Ishikawa (cell line): Measurements from ENCODE around the gene SF3A1.

Experiments used
- CREB1 ChIP-seq: IDR thresholded peaks from 2 replicates; pipeline ENCODE4 v1.6.1; 2012; ENCODE audit warnings: low read depth
- EGR1 ChIP-seq: IDR thresholded peaks from 2 replicates; pipeline ENCODE4 v1.6.1; 2012
- EP300 ChIP-seq: IDR thresholded peaks from 2 replicates; pipeline ENCODE4 v1.6.1; 2012; ENCODE audit warnings: borderline replicate concordance
- RAD21 ChIP-seq: IDR thresholded peaks from 2 replicates; pipeline ENCODE4 v1.6.1; 2012; ENCODE audit warnings: low read depth
- TAF1 ChIP-seq: IDR thresholded peaks from 2 replicates; pipeline ENCODE4 v1.6.1; 2012; ENCODE audit warnings: low read depth, mild to moderate bottlenecking
- TEAD4 ChIP-seq: IDR thresholded peaks from 2 replicates; pipeline ENCODE4 v1.6.1; 2012
- TF ChIP-seq, protein P1 (sequence below): IDR thresholded peaks from 2 replicates; pipeline ENCODE4 v1.6.1; 2012; ENCODE audit warnings: low read depth, mild to moderate bottlenecking
- TF ChIP-seq, protein P2 (sequence below): IDR thresholded peaks from 2 replicates; pipeline ENCODE4 v1.6.1; 2012

DNA sequence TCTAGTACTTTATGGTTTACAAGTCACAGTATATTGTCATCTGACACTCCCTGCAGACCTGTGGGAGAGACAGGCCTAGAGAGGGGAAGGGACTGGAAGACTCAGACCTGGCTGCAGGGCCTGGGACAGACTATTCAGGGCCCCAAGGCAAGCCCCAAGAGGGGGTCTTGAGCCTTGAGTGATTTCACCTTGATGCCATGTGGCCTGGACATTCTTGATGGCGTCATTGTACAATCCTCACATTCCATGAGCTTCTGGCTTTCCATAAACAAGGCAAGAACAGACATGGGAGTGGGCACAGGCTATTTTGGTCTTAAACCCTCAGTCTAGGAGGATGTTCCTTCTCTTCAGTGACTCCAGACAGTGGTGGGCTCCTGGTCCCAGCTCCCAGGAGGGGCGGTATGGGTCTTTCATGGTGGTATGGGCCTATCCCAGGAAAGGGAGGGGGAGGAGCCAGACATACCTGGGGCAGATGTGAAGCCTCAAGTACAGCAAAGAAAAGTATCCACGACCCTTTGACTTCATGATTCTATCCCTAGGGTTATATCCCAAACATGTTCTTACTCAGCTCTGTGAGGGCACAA is 28.1 kb downstream of the SF3A1 start:
- TF ChIP-seq, protein P1, sequence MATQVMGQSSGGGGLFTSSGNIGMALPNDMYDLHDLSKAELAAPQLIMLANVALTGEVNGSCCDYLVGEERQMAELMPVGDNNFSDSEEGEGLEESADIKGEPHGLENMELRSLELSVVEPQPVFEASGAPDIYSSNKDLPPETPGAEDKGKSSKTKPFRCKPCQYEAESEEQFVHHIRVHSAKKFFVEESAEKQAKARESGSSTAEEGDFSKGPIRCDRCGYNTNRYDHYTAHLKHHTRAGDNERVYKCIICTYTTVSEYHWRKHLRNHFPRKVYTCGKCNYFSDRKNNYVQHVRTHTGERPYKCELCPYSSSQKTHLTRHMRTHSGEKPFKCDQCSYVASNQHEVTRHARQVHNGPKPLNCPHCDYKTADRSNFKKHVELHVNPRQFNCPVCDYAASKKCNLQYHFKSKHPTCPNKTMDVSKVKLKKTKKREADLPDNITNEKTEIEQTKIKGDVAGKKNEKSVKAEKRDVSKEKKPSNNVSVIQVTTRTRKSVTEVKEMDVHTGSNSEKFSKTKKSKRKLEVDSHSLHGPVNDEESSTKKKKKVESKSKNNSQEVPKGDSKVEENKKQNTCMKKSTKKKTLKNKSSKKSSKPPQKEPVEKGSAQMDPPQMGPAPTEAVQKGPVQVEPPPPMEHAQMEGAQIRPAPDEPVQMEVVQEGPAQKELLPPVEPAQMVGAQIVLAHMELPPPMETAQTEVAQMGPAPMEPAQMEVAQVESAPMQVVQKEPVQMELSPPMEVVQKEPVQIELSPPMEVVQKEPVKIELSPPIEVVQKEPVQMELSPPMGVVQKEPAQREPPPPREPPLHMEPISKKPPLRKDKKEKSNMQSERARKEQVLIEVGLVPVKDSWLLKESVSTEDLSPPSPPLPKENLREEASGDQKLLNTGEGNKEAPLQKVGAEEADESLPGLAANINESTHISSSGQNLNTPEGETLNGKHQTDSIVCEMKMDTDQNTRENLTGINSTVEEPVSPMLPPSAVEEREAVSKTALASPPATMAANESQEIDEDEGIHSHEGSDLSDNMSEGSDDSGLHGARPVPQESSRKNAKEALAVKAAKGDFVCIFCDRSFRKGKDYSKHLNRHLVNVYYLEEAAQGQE = no peak
- TF ChIP-seq EGR1 = no peak
- TF ChIP-seq TAF1 = no peak
- TF ChIP-seq, protein P2, sequence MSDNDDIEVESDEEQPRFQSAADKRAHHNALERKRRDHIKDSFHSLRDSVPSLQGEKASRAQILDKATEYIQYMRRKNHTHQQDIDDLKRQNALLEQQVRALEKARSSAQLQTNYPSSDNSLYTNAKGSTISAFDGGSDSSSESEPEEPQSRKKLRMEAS = no peak
- no peak for TF ChIP-seq EP300
- no peak for TF ChIP-seq CREB1
- TF ChIP-seq RAD21 = no peak
- TF ChIP-seq TEAD4 = no peak
